Hippocampal formation (tissue), 2 donors: ENCODE measurements around the gene MISP3.

ENCODE experiments used
- DNase-seq, 2 donors: peaks; one replicate each; lab custom pipeline; 2025; lab: John Stamatoyannopoulos, UW

The MISP3 gene

GRCh38 chr19:14080887-14081796 is 8.6 kb downstream of the MISP3 start:
- DNase-seq, result peak; percentile 97 to 100

GRCh38 chr19:14081797-14082674 is 9.4 kb downstream of the MISP3 start:
- DNase-seq, result no peak

DNA sequence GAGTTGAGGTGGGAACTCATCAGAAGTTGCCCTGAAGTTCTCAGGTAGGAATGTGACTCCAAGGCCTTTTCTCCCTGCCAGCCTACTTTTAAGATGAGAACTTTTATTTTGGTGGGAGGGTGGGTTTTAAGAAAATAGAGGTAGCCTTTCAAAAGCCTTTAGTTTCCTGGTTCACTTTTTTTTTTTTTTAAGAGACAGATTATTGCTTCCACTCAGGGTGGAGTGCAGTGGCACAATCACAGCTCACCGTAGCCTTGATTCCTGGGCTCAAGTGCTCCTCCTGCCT is 10.0 kb downstream of the MISP3 start:
- no peak for DNase-seq

DNA sequence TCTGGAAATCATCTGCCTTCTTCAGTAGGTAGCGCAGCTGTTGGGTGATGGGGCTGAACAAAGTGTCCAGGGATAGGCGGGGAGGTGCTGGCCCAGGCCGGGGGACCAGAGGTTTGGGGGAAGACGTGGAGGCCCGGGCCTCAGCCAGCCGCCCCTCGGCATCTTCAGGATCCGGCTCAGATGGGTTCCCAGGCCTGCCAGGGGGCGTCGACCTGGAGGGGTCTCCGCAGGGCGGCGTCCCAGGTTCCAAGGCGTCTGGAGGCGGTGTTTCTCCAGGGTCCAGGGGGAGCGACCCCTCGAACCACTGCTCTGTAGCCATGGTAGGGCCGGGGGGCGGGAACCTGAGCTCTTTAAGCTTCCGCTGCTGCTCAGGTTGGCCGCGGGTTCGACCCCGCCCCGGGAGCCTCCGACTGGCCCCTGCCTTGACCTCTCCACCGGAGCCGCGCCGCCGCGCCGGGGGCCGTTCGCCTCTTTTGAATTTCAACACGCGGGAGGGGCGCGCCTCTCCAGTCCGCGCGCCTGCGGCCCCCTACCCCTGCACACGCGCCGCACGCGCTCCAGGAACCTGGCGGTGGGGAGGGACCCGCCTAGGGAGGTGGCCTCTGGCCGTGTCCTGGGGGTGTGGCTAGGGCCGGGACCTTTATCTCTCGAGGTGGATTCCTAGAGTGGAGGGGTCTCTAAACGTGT is 12.9 kb downstream of the MISP3 start, which contains the start of gene C19orf67:
Gene C19orf67, minus strand, starts transcription at position 475 of the 687 bp plus-strand sequence. Its CDS starts 156 bp downstream, at position 319.
- DNase-seq, result no peak

DNA sequence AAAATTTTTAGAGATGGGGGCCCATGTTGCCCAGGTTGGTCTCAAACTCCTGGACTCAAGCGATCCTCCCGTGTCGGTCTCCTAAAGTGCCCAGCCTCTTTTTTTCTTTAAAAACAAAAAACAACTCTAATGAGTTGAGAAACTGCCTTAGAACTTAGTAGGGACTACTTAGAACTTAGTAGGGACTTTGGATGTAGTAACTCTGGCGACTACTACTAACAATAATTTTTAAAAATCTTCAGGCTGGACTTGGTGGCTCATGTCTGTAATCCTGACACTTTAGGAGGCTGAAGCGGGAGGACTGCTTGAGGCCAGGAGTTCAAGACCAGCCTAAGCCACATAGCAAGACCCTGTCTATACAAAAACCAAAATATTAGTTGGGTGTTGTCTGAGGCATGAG is 13.5 kb downstream of the MISP3 start:
- no peak for DNase-seq

DNA sequence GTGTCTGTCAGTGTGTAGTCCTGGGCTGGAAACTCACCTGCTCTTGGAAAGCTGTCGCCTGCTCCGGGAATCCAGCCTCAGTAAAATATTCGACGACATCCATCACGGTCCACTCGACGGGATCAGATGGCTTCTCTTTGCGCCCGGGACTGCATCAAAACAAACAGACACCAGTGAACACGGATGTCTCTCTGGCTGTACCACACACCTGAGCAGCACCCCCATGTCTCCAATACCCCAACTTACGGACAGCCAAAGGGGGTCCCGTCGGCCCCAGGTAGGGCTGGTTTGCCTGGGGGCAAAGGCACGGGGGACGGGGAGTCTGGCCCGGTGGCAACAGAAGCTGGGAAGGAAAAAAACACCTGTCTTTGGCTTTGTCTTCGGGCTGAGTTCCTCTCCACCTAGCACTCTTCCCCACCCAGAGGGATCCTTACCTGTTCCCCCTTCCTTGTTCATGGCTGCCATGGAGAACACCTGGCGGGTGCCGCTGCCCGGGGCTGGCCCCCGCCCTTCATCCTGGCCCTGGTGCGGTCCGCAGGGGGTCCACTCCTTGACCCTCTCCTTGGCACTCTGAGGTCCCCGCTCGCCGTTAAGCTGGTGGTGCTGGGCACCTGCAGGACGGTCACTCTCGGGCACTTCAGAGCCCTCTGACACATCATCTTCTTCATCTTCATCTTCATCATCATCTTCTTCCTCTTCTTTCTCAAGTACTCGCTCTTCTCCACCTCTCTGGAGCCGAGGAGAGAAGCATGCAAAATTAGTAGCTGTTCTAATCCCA is 16.2 kb downstream of the MISP3 start:
- DNase-seq, result no peak

- DNase-seq, result no peak
Measured at GRCh38 chr19:14089412-14089661, 16.8 kb downstream of the MISP3 start.

DNA sequence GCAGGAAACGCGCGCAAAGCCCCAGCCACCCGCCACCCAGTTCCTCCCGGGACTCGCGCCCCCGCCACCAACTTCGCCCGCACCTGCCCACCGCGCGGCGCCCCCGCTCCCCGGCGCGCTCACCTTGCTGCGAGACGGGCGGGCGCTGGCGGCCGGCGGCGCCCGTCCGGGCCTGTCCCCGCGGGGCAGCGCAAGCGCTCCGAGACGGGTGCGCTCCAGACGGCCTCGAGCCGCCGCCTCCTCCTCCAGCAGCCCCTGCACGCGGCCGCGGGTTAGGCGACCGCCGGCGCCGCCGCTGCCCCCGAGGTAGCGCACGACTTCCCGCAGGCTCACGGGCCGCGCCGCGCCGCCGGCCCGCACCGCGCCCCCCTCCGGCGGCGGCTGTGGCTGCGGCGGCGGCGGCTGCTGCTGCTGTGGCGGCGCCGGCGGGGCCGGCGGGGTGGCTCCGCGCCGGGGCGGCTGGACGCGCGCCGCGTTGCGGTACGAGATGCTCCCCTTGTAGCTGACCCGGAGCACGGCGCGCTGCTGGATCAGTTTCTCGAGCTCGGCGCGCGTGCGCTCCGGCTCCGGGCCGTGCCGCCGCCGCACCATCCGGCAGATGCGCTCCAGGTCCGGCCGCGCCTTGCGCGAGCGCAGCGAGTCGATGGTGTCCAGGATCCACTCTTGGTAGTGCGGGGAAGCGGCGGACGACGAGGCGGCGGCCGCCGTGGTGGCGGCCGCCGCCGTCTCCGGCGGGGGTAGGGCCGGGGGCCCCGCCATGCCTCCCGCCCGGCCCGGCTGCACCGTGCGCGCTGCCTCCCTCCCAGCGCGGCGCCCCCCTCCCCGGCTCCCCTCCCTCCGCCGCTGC is 17.3 kb downstream of the MISP3 start:
- DNase-seq, result no peak

GRCh38 chr19:14090509-14091080 is 18.0 kb downstream of the MISP3 start, which contains the start of gene SAMD1:
Gene SAMD1 (minus strand): TSS chr19:14090751.
- DNase-seq, result peak; percentile 84 to 91

DNA sequence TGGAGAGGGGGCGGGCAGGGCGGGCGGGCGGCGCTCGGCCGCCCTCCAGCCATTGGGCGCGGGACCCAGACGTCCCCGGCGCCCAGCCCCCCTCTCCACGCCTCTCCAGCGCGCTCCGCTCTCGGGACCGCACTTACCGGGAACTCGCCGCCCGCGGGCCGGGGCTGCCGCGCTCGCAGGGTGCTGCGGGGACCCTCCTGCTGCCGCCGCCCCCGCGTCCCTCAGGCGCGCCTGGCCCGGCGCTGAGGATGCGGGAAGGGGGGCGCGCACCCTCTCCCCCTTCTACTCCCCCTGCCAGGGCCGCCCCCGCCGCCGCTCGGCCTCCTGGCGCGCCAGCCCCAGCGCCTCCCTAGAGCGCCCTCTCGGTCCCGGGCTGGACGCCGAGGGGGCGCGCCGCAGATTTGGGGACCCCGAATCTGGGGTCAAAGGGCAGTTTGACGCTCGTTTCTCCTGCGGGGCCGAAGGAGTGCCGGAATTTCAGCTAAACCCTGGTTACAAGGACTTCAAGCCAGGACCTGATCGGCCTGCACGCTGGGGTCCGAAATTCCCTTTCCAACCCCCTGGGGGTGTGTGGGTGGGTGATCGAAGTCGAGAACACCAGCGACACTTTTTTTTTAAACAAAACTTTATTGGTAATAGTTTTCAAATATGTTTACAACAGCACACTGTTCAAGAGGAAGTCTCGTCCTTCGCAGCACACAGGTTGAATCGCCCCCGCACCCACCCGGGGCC is 18.7 kb downstream of the MISP3 start:
- DNase-seq, result no peak

GRCh38 chr19:14091813-14092462 is 19.4 kb downstream of the MISP3 start:
- DNase-seq, result no peak

- no peak for DNase-seq
Measured at GRCh38 chr19:14093117-14093823, 20.7 kb downstream of the MISP3 start.

DNA sequence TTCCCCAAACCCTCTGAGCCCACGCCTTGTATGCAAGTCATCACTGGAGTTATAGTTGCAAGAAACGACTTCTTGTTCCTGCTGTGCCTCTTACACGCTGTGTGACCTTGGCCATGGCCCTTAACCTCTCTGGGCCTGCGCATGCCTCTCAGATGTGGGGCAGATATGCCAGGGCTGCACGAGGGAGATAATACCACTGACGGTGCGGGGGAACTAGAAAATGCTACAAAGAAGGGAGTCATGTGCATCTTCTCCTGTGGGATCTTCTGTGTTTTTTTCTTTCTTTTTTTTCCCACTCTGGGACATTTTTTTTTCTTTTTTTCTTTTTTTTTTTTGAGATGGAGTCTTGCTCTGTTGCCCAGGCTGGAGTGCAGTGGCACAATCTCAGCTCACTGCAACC is 22.3 kb downstream of the MISP3 start:
- DNase-seq, result no peak

- DNase-seq, result no peak
Measured at GRCh38 chr19:14096272-14096992, 23.8 kb downstream of the MISP3 start.

GRCh38 chr19:14097532-14098151 is 25.1 kb downstream of the MISP3 start:
- DNase-seq, result no peak

DNA sequence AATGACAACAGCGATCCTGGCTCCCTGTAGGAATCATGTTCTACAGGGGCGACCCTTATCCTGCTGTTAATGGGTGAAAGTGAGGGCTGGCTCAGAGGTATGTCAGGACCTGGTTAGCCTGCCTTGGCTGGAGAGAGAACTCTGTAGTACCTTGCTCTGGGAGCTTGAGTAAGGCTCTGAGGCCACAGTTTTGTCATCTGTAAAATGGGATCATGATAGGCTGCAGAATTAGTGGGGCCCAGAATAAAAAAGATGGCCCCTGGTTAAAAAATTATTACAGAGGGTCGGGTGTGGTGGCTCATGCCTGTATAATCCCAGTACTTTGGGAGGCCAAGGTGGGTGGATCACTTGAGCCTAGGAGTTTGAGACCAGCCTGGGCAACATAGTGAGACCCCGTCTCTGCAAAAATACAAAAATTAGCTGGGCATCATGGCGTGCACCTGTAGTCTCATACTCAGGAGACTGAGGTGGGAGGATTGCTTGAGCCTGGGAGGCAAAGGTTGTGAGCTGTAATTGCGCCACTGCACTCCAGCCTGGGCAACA is 28.5 kb downstream of the MISP3 start:
- no peak for DNase-seq

DNA sequence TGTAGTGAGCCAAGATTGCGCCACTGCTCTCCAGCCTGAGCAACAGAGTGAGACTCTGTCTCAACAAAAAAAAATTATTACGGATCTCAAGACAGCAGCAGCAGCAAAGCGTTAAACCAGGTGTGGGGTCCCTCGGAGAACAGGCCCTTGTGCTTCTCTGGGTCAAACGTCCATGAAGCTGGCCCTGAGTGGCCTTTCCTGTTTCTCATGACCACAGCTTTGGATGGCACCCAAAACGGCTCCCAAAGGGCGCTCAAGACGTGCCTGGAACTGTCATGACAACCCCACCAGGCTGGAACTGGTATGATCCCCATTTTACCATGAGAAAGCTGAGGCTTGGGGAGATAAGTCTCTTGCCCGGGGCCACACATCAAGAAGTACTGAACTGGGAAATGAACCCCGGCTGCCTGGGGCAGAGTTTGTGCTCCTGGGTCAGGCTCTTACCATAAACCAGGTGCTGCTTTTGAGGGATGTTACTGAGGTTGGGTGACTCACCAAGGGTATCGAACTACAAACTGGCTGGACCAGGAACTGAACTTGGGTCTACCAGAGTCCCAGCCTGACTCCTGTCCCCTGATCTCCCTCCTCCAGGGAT is 29.6 kb downstream of the MISP3 start:
- DNase-seq, result no peak
